ENCODE data around the gene BCR. TPM values are rescaled to one million over a fixed set of nuclear protein-coding genes. Genes with fewer than 3 reads are reported as not detected.
A peak's percentile ranks its signal among the peaks of the same experiment; 100 is the strongest.
"Not testable (repeated sequence)": the region's sequence is repeated elsewhere in the genome, so short reads cannot be mapped to it uniquely, and the experiment has no call there.

BCR gene
- polyA plus RNA-seq, 3 donors = 49.1 to 63.2 (median 54.3) TPM

GRCh38 chr22:23305321-23305910 is 125.1 kb downstream of the BCR start:
- no peak for DNase-seq (ENCODE audit: low read depth in 3 of 3, low spot score in 2 of 3)

DNA sequence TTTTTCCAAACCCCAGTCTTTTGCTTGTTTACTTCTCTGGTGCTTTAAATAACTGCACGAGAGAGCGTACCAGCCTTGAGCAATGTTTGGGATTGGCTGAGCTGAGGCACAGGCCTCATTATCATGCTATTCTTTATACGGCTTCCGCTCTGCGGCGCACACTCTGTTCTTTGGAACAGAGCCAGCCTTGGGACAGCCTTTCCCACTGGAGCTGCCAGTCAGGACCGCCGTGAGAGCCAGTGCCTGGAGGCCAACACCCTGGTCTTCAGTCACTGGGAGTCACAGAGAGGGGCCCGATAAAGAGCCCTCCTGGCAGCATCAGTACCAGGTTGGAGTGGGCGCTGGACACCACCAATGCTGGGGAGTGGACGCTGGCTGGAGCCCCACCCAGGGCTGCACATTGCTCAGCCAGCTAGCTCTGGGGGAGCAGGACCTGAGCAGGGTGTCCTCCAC is 125.6 kb downstream of the BCR start:
- no peak for DNase-seq (ENCODE audit: low read depth in 3 of 3, low spot score in 2 of 3)

GRCh38 chr22:23306438-23306921 is 126.2 kb downstream of the BCR start:
- DNase-seq (ENCODE audit: low read depth in 3 of 3, low spot score in 2 of 3) = no peak

- no peak for DNase-seq (ENCODE audit: low read depth in 3 of 3, low spot score in 2 of 3)
These were observed 126.6 kb downstream of the BCR start for GRCh38 chr22:23306926-23307325.

- not testable (repeated sequence) for DNase-seq (ENCODE audit: low read depth in 3 of 3, low spot score in 2 of 3)
These were observed 127.2 kb downstream of the BCR start for GRCh38 chr22:23307511-23307910.

DNA sequence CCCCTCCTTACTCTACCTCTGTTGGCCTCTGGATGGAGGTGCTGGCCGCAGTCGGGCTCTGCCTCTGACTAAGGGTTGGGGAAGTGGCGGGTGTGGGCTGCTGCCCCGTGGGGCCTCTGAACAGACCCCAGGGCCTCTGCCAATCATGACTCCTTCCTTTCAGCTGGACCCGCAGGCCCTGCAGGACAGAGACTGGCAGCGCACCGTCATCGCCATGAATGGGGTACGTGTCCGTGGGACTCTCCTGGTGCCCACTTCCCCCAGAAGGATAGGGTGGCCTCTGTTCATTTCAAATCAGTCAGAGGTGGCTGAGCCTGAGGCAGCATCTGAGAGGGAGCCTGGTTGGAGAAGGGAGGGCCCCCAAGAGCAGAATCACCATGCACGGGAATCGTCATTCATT is 129.0 kb downstream of the BCR start:
- DNase-seq (ENCODE audit: low read depth in 3 of 3, low spot score in 2 of 3) = not testable (repeated sequence)

- DNase-seq (ENCODE audit: low read depth in 3 of 3, low spot score in 2 of 3) = peak in 1 of 3 donors; percentile 30
These were observed 130.3 kb downstream of the BCR start for GRCh38 chr22:23310443-23311097.

DNA sequence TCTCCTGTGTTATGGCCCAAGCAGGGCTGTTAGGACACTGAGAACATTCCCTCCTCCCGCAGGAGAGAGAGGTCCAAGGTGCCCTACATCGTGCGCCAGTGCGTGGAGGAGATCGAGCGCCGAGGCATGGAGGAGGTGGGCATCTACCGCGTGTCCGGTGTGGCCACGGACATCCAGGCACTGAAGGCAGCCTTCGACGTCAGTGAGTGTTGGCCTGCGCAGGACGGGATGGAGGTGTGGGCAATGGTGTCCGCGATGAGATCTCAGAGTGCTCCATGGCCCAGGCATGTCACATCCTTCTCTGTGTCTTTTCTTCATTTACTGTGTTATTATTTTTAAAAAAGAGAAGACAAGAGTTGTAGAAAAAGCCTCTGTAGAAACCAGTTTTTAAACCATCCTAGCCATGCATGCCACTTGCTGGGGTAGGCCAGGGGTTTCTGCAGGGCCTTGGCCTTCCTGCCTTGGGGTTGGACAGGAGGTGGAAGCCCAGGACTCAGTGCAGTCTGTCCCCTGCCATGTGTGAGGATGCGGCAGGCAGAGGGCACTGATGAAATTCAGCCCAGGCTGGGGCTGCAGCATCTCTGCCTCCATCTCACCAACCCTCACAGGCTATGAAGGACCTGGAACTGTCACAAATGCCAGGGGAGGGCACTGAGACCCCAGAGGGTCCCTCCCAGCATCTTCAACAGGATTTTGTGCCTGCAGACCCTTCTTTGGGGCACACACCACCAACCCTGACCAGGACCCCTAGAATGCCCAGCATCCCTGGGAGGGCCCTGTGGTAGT is 131.5 kb downstream of the BCR start:
- DNase-seq (ENCODE audit: low read depth in 3 of 3, low spot score in 2 of 3) = not testable (repeated sequence)

- DNase-seq (ENCODE audit: low read depth in 3 of 3, low spot score in 2 of 3) = no peak
These were observed 133.7 kb downstream of the BCR start for GRCh38 chr22:23313791-23314567.

- peak in 2 of 3 donors; percentile 24 to 31 for DNase-seq (ENCODE audit: low read depth in 3 of 3, low spot score in 2 of 3)
These were observed 135.1 kb downstream of the BCR start for GRCh38 chr22:23315341-23315917.

- not testable (repeated sequence) for DNase-seq (ENCODE audit: low read depth in 3 of 3, low spot score in 2 of 3)
These were observed 136.3 kb downstream of the BCR start for GRCh38 chr22:23316596-23316995.

GRCh38 chr22:23318316-23318715 is 138.0 kb downstream of the BCR start:
- DNase-seq (ENCODE audit: low read depth in 3 of 3, low spot score in 2 of 3) = not testable (repeated sequence)

DNA sequence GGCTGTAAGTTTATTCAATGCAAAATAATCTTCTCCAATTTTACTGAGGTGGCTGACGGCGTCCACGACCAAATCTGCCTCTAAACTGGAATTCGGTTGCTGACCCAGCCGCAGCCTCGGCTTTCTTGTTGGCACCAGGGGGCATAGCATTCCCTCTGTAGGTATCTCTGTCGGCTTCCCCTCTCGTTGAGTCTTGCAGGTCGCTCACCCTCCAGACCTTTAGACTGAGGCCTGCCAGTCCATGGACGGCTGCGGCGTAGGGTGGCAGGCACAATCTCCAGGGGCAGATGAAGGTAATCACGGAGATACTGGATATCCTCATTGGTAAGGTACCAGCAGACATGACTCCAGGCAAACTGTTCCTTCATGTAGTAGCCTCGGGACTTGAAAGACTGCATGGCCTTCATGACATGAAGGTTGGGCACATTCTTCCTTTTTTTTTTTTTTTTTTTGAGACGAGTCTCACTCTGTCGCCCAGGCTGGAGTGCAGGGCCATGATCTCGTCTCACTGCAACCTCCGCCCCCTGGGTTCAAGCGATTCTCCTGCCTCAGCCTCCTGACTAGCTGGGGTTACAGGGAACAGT is 142.3 kb downstream of the BCR start:
- not testable (repeated sequence) for DNase-seq (ENCODE audit: low read depth in 3 of 3, low spot score in 2 of 3)

GRCh38 chr22:23323960-23324688 is 143.8 kb downstream of the BCR start:
- DNase-seq (ENCODE audit: low read depth in 3 of 3, low spot score in 2 of 3) = not testable (repeated sequence)

DNA sequence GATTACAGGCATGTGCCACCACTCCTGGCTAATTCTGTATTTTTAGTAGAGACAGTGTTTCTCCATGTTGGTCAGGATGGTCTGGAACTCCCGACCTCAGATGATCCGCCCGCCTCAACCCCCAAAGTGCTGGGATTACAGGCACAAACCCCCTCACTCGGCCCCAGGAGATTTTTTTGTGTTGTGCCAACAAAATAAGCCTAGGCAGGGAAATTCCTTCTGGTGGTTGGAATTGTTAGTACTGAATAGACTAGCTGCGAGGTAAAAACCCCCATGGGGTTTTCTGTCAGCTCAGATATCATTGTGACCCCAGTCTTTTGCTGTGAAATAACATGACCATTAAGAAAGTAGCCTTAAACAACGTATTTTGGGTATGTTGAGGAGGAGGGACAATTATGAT is 144.9 kb downstream of the BCR start:
- no peak for DNase-seq (ENCODE audit: low read depth in 3 of 3, low spot score in 2 of 3)

- not testable (repeated sequence) for DNase-seq (ENCODE audit: low read depth in 3 of 3, low spot score in 2 of 3)
These were observed 153.5 kb downstream of the BCR start for GRCh38 chr22:23333822-23334221.

- DNase-seq (ENCODE audit: low read depth in 3 of 3, low spot score in 2 of 3) = not testable (repeated sequence)
These were observed 157.4 kb downstream of the BCR start for GRCh38 chr22:23337672-23338071.

DNA sequence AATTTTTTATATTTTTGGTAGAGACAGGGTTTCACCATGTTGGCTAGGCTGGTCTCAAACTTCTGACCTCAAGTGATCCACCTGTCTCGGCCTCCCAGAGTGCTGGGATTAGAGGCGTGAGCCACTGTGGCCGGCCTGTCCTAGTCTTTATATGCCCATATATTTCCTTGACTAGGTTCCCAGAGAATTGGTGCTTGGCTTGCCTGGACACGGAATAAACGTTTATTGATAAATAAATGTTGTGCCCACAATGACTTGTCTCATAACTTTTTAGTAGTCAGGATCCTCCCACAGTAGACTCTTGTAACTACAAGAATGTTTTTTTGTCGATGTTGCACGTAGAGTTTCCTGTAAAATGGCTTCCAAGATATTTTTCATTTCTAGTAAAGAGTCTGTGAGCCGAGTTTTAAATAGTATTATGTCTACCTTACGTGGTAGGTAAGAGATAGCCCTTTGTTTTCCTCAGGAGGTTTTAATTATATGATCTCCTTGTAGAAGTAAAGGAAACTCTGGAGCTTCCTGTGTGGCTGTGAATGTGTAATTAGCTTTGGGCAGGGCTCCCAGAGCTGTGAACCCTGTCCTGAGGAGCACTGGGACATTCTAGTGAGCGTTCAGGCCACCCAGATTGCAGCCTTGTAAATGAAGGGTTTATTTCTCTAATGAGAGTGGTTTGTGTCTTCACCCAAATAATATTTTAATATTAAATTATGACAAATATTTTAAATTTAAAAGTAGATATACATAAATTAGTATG is 161.8 kb downstream of the BCR start:
- DNase-seq (ENCODE audit: low read depth in 3 of 3, low spot score in 2 of 3) = not testable (repeated sequence)

All from right renal cortex interstitium (tissue), 3 donors.